ENCODE measurements around the gene ZFP90.

Gene ZFP90

GRCh38 chr16:68575082-68575481 is 36.0 kb downstream of the ZFP90 start:
- Histone ChIP-seq H3F3A (ENCODE audit: insufficient read depth) (no peaks in the 10 kb centered on the region), H3K4me3 (ENCODE audit: insufficient read depth, low read length, poor library complexity, severe bottlenecking) (no peak overlapping the region), H3K9me3 (ENCODE audit: insufficient read depth, low read length) (peaks cover 29% of the 10 kb centered on the region), H3K9me2 (replicated peaks; ENCODE audit: insufficient read depth, low read length) (no peaks in the 10 kb centered on the region), H3K79me2 (ENCODE audit: insufficient read depth, low read length) (no peaks in the 10 kb centered on the region), H3K4me2 (ENCODE audit: low read depth, low read length, poor library complexity, severe bottlenecking) (no peak overlapping the region), H4K20me1 (ENCODE audit: low read depth, low read length) (no peaks in the 10 kb centered on the region), H3K36me3 (ENCODE audit: low read length) (no peaks in the 10 kb centered on the region), H2AFZ (ENCODE audit: low read depth, low read length, severe bottlenecking) (no peak overlapping the region), H3K27ac (ENCODE audit: low read depth, low read length) (no peak overlapping the region), H3K27me3 (ENCODE audit: low read length) (no peaks in the 10 kb centered on the region), H3K9ac (ENCODE audit: low read length) (no peak overlapping the region)
- TF ChIP-seq CTCF (IDR thresholded peaks at IDR 0.05; ENCODE audit: insufficient read depth, low read length, poor library complexity, severe bottlenecking), result no peak
- no peak for TF ChIP-seq EZH2phosphoT487 (conservative IDR thresholded peaks at IDR 0.05; ENCODE audit: low read length)

GRCh38 chr16:68577352-68577853 is 38.3 kb downstream of the ZFP90 start:
- H3K79me2 ChIP-seq (ENCODE audit: insufficient read depth, low read length), result no peaks in the 10 kb centered on the region
- H3K9ac ChIP-seq (ENCODE audit: low read length), result no peak overlapping the region
- H4K20me1 ChIP-seq (ENCODE audit: low read depth, low read length), result no peaks in the 10 kb centered on the region
- H2AFZ ChIP-seq (ENCODE audit: low read depth, low read length, severe bottlenecking), result no peak overlapping the region
- peaks cover 20% of the 10 kb centered on the region for H3K9me3 ChIP-seq (ENCODE audit: insufficient read depth, low read length)
- H3K27me3 ChIP-seq (ENCODE audit: low read length), result no peaks in the 10 kb centered on the region
- no peak for TF ChIP-seq CTCF (IDR thresholded peaks at IDR 0.05; ENCODE audit: insufficient read depth, low read length, poor library complexity, severe bottlenecking)
- no peak for TF ChIP-seq EZH2phosphoT487 (conservative IDR thresholded peaks at IDR 0.05; ENCODE audit: low read length)
- no peaks in the 10 kb centered on the region for H3K36me3 ChIP-seq (ENCODE audit: low read length)
- no peaks in the 10 kb centered on the region for H3F3A ChIP-seq (ENCODE audit: insufficient read depth)
- no peak overlapping the region for H3K4me2 ChIP-seq (ENCODE audit: low read depth, low read length, poor library complexity, severe bottlenecking)
- no peak overlapping the region for H3K4me3 ChIP-seq (ENCODE audit: insufficient read depth, low read length, poor library complexity, severe bottlenecking)
- H3K27ac ChIP-seq (ENCODE audit: low read depth, low read length), result no peak overlapping the region
- H3K9me2 ChIP-seq (replicated peaks; ENCODE audit: insufficient read depth, low read length), result no peaks in the 10 kb centered on the region

GRCh38 chr16:68590201-68590994 is 51.3 kb downstream of the ZFP90 start:
- H3K79me2 ChIP-seq (ENCODE audit: insufficient read depth, low read length), result no peaks in the 10 kb centered on the region
- H3F3A ChIP-seq (ENCODE audit: insufficient read depth), result no peaks in the 10 kb centered on the region
- H3K9me3 ChIP-seq (ENCODE audit: insufficient read depth, low read length), result no peaks in the 10 kb centered on the region
- H3K36me3 ChIP-seq (ENCODE audit: low read length), result no peaks in the 10 kb centered on the region
- H2AFZ ChIP-seq (ENCODE audit: low read depth, low read length, severe bottlenecking), result no peak overlapping the region
- H4K20me1 ChIP-seq (ENCODE audit: low read depth, low read length), result no peaks in the 10 kb centered on the region
- H3K27ac ChIP-seq (ENCODE audit: low read depth, low read length), result no peak overlapping the region
- H3K4me3 ChIP-seq (ENCODE audit: insufficient read depth, low read length, poor library complexity, severe bottlenecking), result no peak overlapping the region
- H3K9ac ChIP-seq (ENCODE audit: low read length), result no peak overlapping the region
- no peaks in the 10 kb centered on the region for H3K27me3 ChIP-seq (ENCODE audit: low read length)
- H3K9me2 ChIP-seq (replicated peaks; ENCODE audit: insufficient read depth, low read length), result no peaks in the 10 kb centered on the region
- no peak overlapping the region for H3K4me2 ChIP-seq (ENCODE audit: low read depth, low read length, poor library complexity, severe bottlenecking)
- TF ChIP-seq CTCF (IDR thresholded peaks at IDR 0.05; ENCODE audit: insufficient read depth, low read length, poor library complexity, severe bottlenecking) (peak; percentile 37), EZH2phosphoT487 (conservative IDR thresholded peaks at IDR 0.05; ENCODE audit: low read length) (no peak)
